Activated CD8-positive, alpha-beta memory T cell treated with anti-CD3 and anti-CD28 coated beads, Interleukin-2, amount 10 ng/mL, durations not matched to agents 7 days and 5 days (primary cell): Measurements from ENCODE around the gene LEAP2. TPM values are rescaled to one million over a fixed set of nuclear protein-coding genes. Genes with fewer than 3 reads are reported as not detected.

ENCODE experiments used
- ATAC-seq: fragments of 150-1000 bp; cut with Tn5 transposase; one replicate; pipeline ENCODE4 v1.10.0; 2021; ENCODE audit warnings: moderate library complexity
- CTCF ChIA-PET: fragments of 350-600 bp; sonication (Branson Sonifier 250); formaldehyde crosslinking; loops from one replicate; lab custom pipeline; 2021; ENCODE audit warnings: antibody characterized with exemption; lab: Charles Lee
- DNase-seq: peaks from one replicate; pipeline ENCODE4 v3.0.0-alpha.2; 2020
- H3K27ac Mint-ChIP-seq: one replicate; pipeline ENCODE4 v1.8.0; 2021; ENCODE audit warnings: mild to moderate bottlenecking, mixed read lengths
- H3K27me3 Mint-ChIP-seq: one replicate; pipeline ENCODE4 v1.8.0; 2021; ENCODE audit warnings: mixed read lengths
- H3K36me3 Mint-ChIP-seq: one replicate; pipeline ENCODE4 v1.8.0; 2021; ENCODE audit warnings: mild to moderate bottlenecking, mixed read lengths
- H3K4me1 Mint-ChIP-seq: one replicate; pipeline ENCODE4 v1.8.0; 2021; ENCODE audit warnings: mixed read lengths
- H3K4me3 Mint-ChIP-seq: one replicate; pipeline ENCODE4 v1.8.0; 2021; ENCODE audit warnings: mild to moderate bottlenecking, moderate library complexity, mixed read lengths
- H3K9me3 Mint-ChIP-seq: one replicate; pipeline ENCODE4 v1.8.0; 2022; ENCODE audit warnings: low read depth, mixed read lengths
- total RNA-seq, 2 experiments: library from RNA; stranded (reverse); gene quantifications; one replicate each; pipeline ENCODE4 v1.2.3, GENCODE V29; 2021

The LEAP2 gene
- total RNA-seq, 2 experiments from 2014 or later = 2.7 to 6.0 TPM

DNA sequence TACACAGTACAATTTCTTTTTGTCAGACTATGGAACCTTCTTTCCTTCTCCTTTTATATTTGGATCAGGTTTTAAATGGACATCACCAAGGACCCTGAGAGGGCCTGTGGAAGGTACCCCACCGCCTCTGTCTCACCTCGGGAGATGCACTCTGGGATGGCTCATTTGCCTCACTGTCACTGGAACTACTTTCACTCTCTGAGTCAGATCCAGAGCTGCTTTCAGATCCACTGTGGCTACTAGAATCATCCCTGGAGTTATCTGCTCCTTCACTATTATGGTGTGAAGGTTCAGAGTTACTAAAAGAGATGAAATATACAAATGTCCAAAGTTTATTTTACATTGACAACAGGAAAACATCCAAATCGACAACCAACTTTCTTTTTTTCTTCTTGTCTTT lies 24.6 kb downstream of the LEAP2 start:
- Mint-ChIP-seq H3K27me3 (no peaks in the 10 kb centered on the region), H3K4me3 (no peak overlapping the region), H3K27ac (no peak overlapping the region), H3K9me3 (no peaks in the 10 kb centered on the region), H3K4me1 (peaks cover 20% of the 10 kb centered on the region), H3K36me3 (peaks cover 47% of the 10 kb centered on the region)
- no peak for ATAC-seq
- CTCF ChIA-PET = interaction anchor here (1.3 to 2.0 kb wide), 5 partner anchors 10 to 78 kb away, joined by 3 to 5 read pairs (median 4); partner anchors contain the start of genes GDF9 and UQCRQ
- DNase-seq = no peak

DNA sequence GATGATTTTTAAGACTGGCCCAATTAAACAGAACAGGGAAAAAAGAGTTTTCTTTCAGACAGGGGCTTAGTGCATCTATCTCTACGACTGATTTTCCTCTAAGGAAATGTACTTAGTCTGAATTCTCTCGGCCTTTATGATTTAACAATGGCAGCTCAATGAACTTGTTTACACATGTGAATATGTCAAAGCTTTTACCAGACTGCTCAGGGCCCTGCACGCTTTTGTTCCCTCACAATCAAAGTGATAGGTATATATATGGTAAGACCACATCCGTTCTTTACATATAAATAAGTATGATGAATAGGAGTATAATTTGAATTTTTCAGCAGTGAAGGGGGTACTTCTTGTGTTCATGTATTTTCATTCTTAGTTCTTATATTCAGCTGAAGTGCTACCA lies 27.6 kb downstream of the LEAP2 start:
- no peak overlapping the region for H3K27ac Mint-ChIP-seq
- H3K4me1 Mint-ChIP-seq = peaks cover 17% of the 10 kb centered on the region
- no peak for DNase-seq
- H3K9me3 Mint-ChIP-seq = no peaks in the 10 kb centered on the region
- peaks cover 39% of the 10 kb centered on the region for H3K36me3 Mint-ChIP-seq
- CTCF ChIA-PET = no interaction called here
- no peak overlapping the region for H3K4me3 Mint-ChIP-seq
- no peak for ATAC-seq
- no peaks in the 10 kb centered on the region for H3K27me3 Mint-ChIP-seq

DNA sequence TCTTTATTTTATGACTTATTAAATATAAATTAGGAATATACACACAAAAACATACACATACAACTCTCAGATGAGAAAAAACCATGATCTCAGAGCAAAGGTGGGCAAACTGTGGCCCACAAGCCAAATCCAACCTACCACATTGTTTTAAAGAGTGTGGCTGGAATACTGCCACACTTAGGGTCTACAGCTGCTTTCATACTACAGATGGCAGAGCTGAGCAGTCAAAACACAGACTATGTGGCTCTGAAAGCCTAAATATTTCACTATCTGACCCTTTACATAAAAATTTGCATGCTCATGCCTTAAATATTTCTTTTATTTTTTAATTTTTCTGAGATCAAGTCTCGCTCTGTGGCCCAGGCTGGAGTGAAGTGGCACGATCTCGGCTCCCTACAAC lies 28.3 kb downstream of the LEAP2 start:
- CTCF ChIA-PET = no interaction called here
- Mint-ChIP-seq H3K27me3 (no peaks in the 10 kb centered on the region), H3K4me1 (peaks cover 10% of the 10 kb centered on the region), H3K27ac (no peak overlapping the region), H3K36me3 (peaks cover 33% of the 10 kb centered on the region), H3K9me3 (no peaks in the 10 kb centered on the region), H3K4me3 (no peak overlapping the region)
- DNase-seq (no peak), ATAC-seq (no peak)

DNA sequence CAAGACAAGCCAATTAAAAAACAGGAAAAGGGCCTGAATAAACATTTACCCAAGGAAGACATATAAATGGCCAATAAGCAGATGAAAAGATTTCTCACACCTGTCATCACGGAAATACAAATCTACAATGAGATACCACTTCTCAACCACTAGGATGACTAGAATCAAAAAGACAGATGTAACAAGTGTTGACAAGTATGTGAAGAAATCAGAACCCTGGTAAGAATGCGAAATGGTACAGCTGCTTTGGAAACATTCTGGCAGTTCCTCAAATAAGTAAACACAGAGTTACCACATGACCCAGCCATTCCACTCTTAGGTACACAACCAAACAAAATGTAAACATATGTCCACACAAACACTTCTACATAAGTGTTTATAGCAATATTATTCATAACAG lies 32.5 kb downstream of the LEAP2 start:
- CTCF ChIA-PET = no interaction called here
- Mint-ChIP-seq H3K4me1 (no peaks in the 10 kb centered on the region), H3K36me3 (peaks cover 18% of the 10 kb centered on the region), H3K9me3 (no peaks in the 10 kb centered on the region), H3K27me3 (no peaks in the 10 kb centered on the region), H3K4me3 (no peak overlapping the region), H3K27ac (no peak overlapping the region)
- ATAC-seq (no peak), DNase-seq (no peak)

DNA sequence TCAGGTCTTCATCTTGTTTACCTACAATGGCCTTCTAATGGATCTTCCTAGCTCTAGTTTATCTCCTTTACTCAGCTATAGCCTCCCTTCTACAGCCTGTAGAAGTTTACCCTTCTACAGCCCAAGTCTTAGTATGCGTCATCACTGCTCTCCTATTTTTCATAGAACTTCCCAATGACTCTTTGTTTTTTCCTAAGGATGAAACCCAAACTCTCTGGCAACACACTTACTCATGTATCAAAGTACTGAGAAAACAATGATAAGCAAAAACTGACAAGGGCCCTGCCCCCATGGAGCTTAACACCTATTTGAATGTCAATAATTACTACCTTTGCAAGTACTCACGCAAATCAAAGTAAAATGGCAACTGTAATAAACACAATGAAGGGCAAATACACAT lies 33.7 kb downstream of the LEAP2 start:
- H3K4me3 Mint-ChIP-seq = no peak overlapping the region
- no peak overlapping the region for H3K27ac Mint-ChIP-seq
- H3K27me3 Mint-ChIP-seq = no peaks in the 10 kb centered on the region
- CTCF ChIA-PET = no interaction called here
- H3K4me1 Mint-ChIP-seq = no peaks in the 10 kb centered on the region
- DNase-seq = no peak
- H3K9me3 Mint-ChIP-seq = no peaks in the 10 kb centered on the region
- ATAC-seq = no peak
- H3K36me3 Mint-ChIP-seq = peaks cover 19% of the 10 kb centered on the region

DNA sequence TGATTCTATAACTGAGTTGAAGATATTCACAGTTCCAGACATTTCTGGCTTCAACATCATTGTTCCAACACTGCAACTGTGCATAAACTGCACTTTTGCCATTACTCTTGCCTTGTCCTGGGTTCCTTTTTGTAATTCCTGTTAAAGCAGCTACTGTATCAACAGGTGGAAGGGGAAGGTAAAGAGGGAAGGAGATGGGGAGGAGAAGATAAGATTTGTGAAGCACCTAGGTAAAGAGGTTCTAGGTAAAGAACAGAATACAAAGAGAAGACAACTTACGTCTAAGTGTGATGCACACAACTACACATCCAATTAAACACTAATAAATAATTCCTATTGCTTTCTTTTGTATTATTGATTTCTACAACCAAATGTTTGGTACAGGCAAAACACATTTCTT lies 36.2 kb downstream of the LEAP2 start:
- peaks cover 14% of the 10 kb centered on the region for H3K36me3 Mint-ChIP-seq
- no peaks in the 10 kb centered on the region for H3K4me1 Mint-ChIP-seq
- ATAC-seq (no peak), DNase-seq (no peak)
- H3K9me3 Mint-ChIP-seq = no peaks in the 10 kb centered on the region
- H3K4me3 Mint-ChIP-seq = no peak overlapping the region
- H3K27ac Mint-ChIP-seq = no peak overlapping the region
- no peaks in the 10 kb centered on the region for H3K27me3 Mint-ChIP-seq
- CTCF ChIA-PET = no interaction called here

DNA sequence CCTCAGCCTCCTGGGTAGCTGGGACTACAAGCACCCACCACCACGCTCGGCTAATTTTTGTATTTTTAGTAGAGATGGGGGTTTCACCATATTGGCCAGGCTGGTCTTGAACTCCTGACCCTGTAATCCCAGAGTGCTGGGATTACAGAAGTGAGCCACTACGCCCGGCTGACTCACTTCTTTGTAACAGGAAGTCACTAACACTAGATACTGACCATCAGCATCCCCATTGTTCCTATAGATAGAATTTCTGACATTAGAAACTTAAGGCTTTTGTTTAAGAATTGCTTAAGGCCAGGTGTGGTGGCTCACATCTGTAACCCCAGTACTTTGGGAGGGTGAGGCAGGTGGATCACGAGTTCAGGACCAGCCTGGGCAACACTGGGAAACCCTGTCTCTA lies 42.2 kb downstream of the LEAP2 start:
- Mint-ChIP-seq H3K9me3 (no peaks in the 10 kb centered on the region), H3K27me3 (no peaks in the 10 kb centered on the region), H3K4me3 (no peak overlapping the region), H3K27ac (no peak overlapping the region), H3K36me3 (peaks cover 26% of the 10 kb centered on the region), H3K4me1 (no peaks in the 10 kb centered on the region)
- ATAC-seq (no peak), DNase-seq (no peak)
- CTCF ChIA-PET = interaction anchor here (0.7 kb wide), 1 partner anchor 128 kb away, joined by 3 read pairs; no protein-coding TSS in a partner anchor

DNA sequence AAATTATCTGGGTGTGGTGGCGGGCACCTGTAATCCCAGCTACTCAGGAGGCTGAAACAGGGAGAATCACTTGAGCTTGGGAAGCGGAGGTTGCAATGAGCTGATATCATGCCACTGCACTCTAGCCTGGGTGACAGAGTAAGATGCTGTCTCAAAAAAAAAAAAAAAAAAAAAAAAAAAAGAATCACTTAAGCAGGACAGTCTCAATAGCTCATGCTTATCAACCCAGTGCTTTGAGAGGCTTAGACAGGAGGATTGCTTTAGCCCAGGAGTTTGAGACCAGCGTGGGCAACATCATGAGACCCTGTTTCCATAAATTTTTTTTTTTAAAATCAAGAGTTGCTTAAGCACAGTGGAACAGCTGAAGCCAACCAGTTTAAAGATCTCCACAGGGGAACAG lies 42.6 kb downstream of the LEAP2 start:
- Mint-ChIP-seq H3K9me3 (no peaks in the 10 kb centered on the region), H3K4me3 (no peak overlapping the region), H3K36me3 (peaks cover 28% of the 10 kb centered on the region), H3K4me1 (no peaks in the 10 kb centered on the region), H3K27ac (no peak overlapping the region), H3K27me3 (no peaks in the 10 kb centered on the region)
- CTCF ChIA-PET = interaction anchor here (0.6 to 0.7 kb wide), 2 partner anchors 24 to 129 kb away, joined by 3 read pairs; no protein-coding TSS in a partner anchor
- ATAC-seq (no peak), DNase-seq (no peak)

Other genes with a start within 250 kb of the LEAP2 start
- 100 to 1,000 TPM in 1 of 2 experiments, 1 to 10 TPM in 1; 4.8 to 119 TPM for gene IL13, start 215.5 kb upstream of the LEAP2 start, total RNA-seq
- 1 to 10 TPM in 1 of 2 experiments, under 1 TPM in 1; 0.53 to 2.5 TPM for gene IL4, start 199.7 kb upstream of the LEAP2 start, total RNA-seq
- gene KIF3A, start 136.1 kb upstream of the LEAP2 start, total RNA-seq = 10 to 100 TPM; 18.2 to 38.8 TPM
- 10 to 100 TPM; 16.7 to 52.5 TPM for gene CCNI2, start 126.2 kb upstream of the LEAP2 start, total RNA-seq
- gene SEPTIN8, start 96.4 kb upstream of the LEAP2 start, total RNA-seq = 10 to 100 TPM; 43.7 to 57.3 TPM
- gene SOWAHA, start 60.4 kb upstream of the LEAP2 start, total RNA-seq = under 1 TPM in 1 of 2 experiments, not detected in 1; 0.42 TPM
- 10 to 100 TPM in 1 of 2 experiments, 1 to 10 TPM in 1; 4.4 to 11.5 TPM for gene SHROOM1, start 43.0 kb upstream of the LEAP2 start, total RNA-seq
- gene GDF9, start 7.2 kb upstream of the LEAP2 start, total RNA-seq = under 1 TPM; 0.26 to 0.67 TPM
- gene UQCRQ, start 7.0 kb upstream of the LEAP2 start, total RNA-seq = 100 to 1,000 TPM; 344 to 446 TPM
- 10 to 100 TPM; 32.6 to 34.7 TPM for gene AFF4, start 90.0 kb downstream of the LEAP2 start, total RNA-seq
- 10 to 100 TPM; 24.7 to 32.0 TPM for gene ZCCHC10, start 152.9 kb downstream of the LEAP2 start, total RNA-seq
- 100 to 1,000 TPM; 105 to 169 TPM for gene HSPA4, start 178.3 kb downstream of the LEAP2 start, total RNA-seq